H1 (cell line): Measurements from ENCODE around the gene DOCK6. TPM values are rescaled to one million over a fixed set of nuclear protein-coding genes. Genes with fewer than 3 reads are reported as not detected.

Experiments
- CEBPB ChIP-seq: IDR thresholded peaks from 2 replicates; pipeline ENCODE4 v1.6.1; 2012; ENCODE audit warnings: low read depth, low read length
- CHD1 ChIP-seq: IDR thresholded peaks from 2 replicates; pipeline ENCODE4 v1.6.1; 2012; ENCODE audit warnings: low read depth, low read length, improper control_type of control experiment
- CHD7 ChIP-seq: fragments of 300-600 bp; sonication (generic); IDR thresholded peaks from 2 replicates; pipeline ENCODE4 v1.7.1; 2012; ENCODE audit warnings: low read length, moderate library complexity, mild to moderate bottlenecking, inconsistent platforms; ENCODE audit not compliant: insufficient replicate concordance
- RNF2 ChIP-seq: fragments of 200-900, 300-1000 bp; sonication (generic); IDR thresholded peaks from 2 replicates; pipeline ENCODE4 v1.7.1; 2016; ENCODE audit warnings: borderline replicate concordance, low read depth, mild to moderate bottlenecking, antibody characterized with exemption, low read length; ENCODE audit not compliant: poor library complexity, severe bottlenecking; ENCODE audit errors: missing control alignments
- SAP30 ChIP-seq: fragments of 300-600 bp; sonication (generic); IDR thresholded peaks from 2 replicates; pipeline ENCODE4 v1.7.1; 2012; ENCODE audit warnings: low read length, moderate library complexity, mild to moderate bottlenecking, inconsistent platforms; ENCODE audit not compliant: insufficient read depth, insufficient replicate concordance
- SP2 ChIP-seq: IDR thresholded peaks from 2 replicates; pipeline ENCODE4 v1.6.1; 2012; ENCODE audit warnings: mild to moderate bottlenecking, low read length, inconsistent platforms
- TAF7 ChIP-seq: optimal IDR thresholded peaks from 2 replicates; pipeline ENCODE3; 2011; ENCODE audit warnings: low read depth, mild to moderate bottlenecking, inconsistent platforms, low read length, moderate library complexity, borderline replicate concordance
- TBP ChIP-seq: IDR thresholded peaks from 2 replicates; pipeline ENCODE4 v1.6.1; 2011; ENCODE audit warnings: low read depth, low read length, improper control_type of control experiment
- YY1 ChIP-seq: IDR thresholded peaks from 2 replicates; pipeline ENCODE4 v1.6.1; 2011; ENCODE audit warnings: low read depth, mild to moderate bottlenecking, low read length
- polyA plus RNA-seq, 7 experiments: library from polyadenylated mRNA; depleted of rRNA in 3 of 7; stranded (reverse) in 5 of 7; unstranded in 2 of 7; fragments of >200 nt in 5 of 7; fragments of 200-250 nt in 2 of 7; gene quantifications; 1 replicate in 5 of 7; 2 replicates in 1 of 7; 4 replicates in 1 of 7; pipeline versions ENCODE4 v1.2.1 to v1.2.3, GENCODE V29; 2011 to 2013; ENCODE audit warnings: missing spikeins in 2 of 7, mixed read lengths in 2 of 7
- total RNA-seq: library from RNA; stranded (reverse); fragmentation: NEBNext Ultra II Directional; extraction: Animal tissue kit (Norgen Biotek cat#: 25700); gene quantifications from 2 replicates; pipeline ENCODE4 v1.2.1, GENCODE V29; 2021
- TF ChIP-seq, protein P1 (sequence below): IDR thresholded peaks from 2 replicates; pipeline ENCODE4 v1.6.1; 2011; ENCODE audit warnings: low read depth, mild to moderate bottlenecking, low read length; ENCODE audit not compliant: insufficient read depth

Gene DOCK6
- total and polyA plus RNA-seq, 2 of the 8 experiments (the other 6 are each of a cell fraction or from before 2014, with no cell fraction given) = 25.5 to 54.7 TPM

DNA sequence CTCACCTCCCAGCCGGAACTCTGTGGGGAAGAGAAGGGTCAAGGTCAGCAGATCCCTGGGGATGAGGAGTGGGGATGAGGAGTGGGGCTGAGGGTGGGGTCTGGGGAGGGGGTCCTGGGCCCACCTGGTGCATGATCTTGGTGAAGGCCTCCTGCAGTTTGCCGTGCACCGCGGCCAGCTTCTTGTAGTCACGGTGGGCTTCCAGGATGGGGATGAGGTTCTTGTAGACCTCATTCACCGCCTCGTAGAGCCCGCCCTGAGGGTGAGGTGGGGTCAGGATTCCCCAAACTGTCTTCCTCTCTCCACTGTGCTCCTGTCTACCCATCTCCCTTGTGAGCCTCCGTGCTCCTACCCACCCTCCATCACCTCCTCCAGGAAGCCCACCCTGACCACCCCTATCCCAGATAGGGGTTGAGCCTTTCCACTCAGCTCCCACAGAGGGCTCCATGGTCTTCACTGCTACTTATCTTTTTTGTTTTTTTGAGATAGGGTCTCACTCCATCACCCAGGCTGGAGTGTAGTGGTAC is 58.2 kb downstream of the DOCK6 start (continued):
- no peak for TF ChIP-seq CHD7
- TF ChIP-seq CEBPB = no peak
- TF ChIP-seq CHD1 = no peak
- no peak for TF ChIP-seq RNF2
- no peak for TF ChIP-seq TAF7
- no peak for TF ChIP-seq YY1
- TF ChIP-seq, protein P1, sequence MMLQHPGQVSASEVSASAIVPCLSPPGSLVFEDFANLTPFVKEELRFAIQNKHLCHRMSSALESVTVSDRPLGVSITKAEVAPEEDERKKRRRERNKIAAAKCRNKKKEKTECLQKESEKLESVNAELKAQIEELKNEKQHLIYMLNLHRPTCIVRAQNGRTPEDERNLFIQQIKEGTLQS = no peak
- TF ChIP-seq SP2 = no peak
- TF ChIP-seq SAP30 = no peak
- no peak for TF ChIP-seq TBP
